Ovary (tissue), 9 donors: ENCODE measurements around the gene SNCA. TPM values are rescaled to one million over a fixed set of nuclear protein-coding genes. Genes with fewer than 3 reads are reported as not detected.

Source experiments
- DNase-seq, 5 donors: peaks; one replicate each; pipeline ENCODE4 v3.0.0-alpha.2; 2019 to 2020
- H3K27ac ChIP-seq, 2 donors: fragments of 200-600 bp; one replicate each; pipeline versions ENCODE4 v1.5.1 to v1.8.0; 2019 to 2022
- H3K27me3 ChIP-seq: fragments of 200-600 bp; one replicate; pipeline ENCODE4 v1.8.0; 2022
- H3K36me3 ChIP-seq: fragments of 200-600 bp; sonication (generic); one replicate; pipeline ENCODE4 v1.5.1; 2019
- H3K4me1 ChIP-seq: one replicate; pipeline ENCODE4 v1.8.1; 2013; ENCODE audit warnings: mild to moderate bottlenecking, moderate library complexity; ENCODE audit not compliant: insufficient read depth
- H3K4me3 ChIP-seq: fragments of 200-600 bp; sonication (generic); one replicate; pipeline ENCODE4 v1.5.1; 2017
- H3K9me3 ChIP-seq, 2 donors: fragments of 200-600 bp in 1 of 2; sonication (generic) in 1 of 2; one replicate each; pipeline versions ENCODE4 v1.5.1 to v1.8.1; 2013 to 2019; ENCODE audit warnings: mild to moderate bottlenecking in 1 of 2, moderate library complexity in 1 of 2
- EP300 ChIP-seq: sonication (generic); formaldehyde crosslinking; IDR thresholded peaks from one replicate; pipeline ENCODE4 v1.6.1; 2017; ENCODE audit warnings: antibody characterized with exemption
- POLR2A ChIP-seq: fragments of 450-650 bp; IDR thresholded peaks from one replicate; pipeline ENCODE4 v1.6.1; 2017; ENCODE audit warnings: antibody characterized with exemption, mild to moderate bottlenecking, moderate library complexity
- WGBS, 3 donors: extraction: QIAGEN DNeasy Blood & Tissue Kit in 1 of 3; methylation state at CpG; one replicate each; pipeline versions ENCODE4 v1.1.5 to v1.1.7; 2013 to 2017; 5-methylcytosine and 5-hydroxymethylcytosine counted together
- intact Hi-C, 4 donors: fragments of 100-400 bp; cut with DNase I; formaldehyde crosslinking; loops; one replicate each; pipeline versions ENCODE4 v1.11.0 to v1.15.1; 2022 to 2023
- polyA plus RNA-seq, 2 donors: library from polyadenylated mRNA; stranded (reverse); fragments of 200-250 nt in 1 of 2; fragments of 350-450 nt in 1 of 2; fragmentation: Illumina TruSeq in 1 of 2; extraction: RNeasy Lipid Tissue Mini Kit (QIAGEN cat#74804) in 1 of 2; gene quantifications; one replicate each; pipeline ENCODE4 v1.2.3, GENCODE V29; 2013 to 2014
- total RNA-seq, 7 donors: library from RNA; depleted of rRNA in 2 of 7; stranded (reverse); fragments of >200 nt in 2 of 7; fragmentation: NEBNext Ultra II Directional in 3 of 7; extraction: Animal tissue kit (Norgen Biotek cat#: 25700) in 3 of 7; gene quantifications; one replicate each; pipeline versions ENCODE4 v1.1.0 to v1.2.4, GENCODE V29; 2016 to 2023
- TF ChIP-seq, protein P1 (sequence below), 3 donors: fragments of 450-650 bp in 2 of 3; fragments of 200-600 bp in 1 of 3; IDR thresholded peaks; one replicate each; pipeline versions ENCODE4 v1.5.1 to v1.8.0; 2016 to 2022; ENCODE audit warnings: antibody characterized with exemption in 3 of 3, mild to moderate bottlenecking in 1 of 3
- donor health status: DM: no; HTN: no; CAD: no; lungs with moderate emphysema.
- donor health status: DM: no; HTN: no; CAD: no.
- donor health status: Bipolar disorder and iron deficiency.
- donor health status: DM: yes; HTN: yes; CAD: no.
- donor health status: DM: no; HTN: no; CAD: no.
- donor health status: DM: yes; HTN: yes; CAD: no.

The SNCA gene
- total and polyA plus RNA-seq, 9 donors, result 7.6 to 69.8 (median 24.4) TPM

DNA sequence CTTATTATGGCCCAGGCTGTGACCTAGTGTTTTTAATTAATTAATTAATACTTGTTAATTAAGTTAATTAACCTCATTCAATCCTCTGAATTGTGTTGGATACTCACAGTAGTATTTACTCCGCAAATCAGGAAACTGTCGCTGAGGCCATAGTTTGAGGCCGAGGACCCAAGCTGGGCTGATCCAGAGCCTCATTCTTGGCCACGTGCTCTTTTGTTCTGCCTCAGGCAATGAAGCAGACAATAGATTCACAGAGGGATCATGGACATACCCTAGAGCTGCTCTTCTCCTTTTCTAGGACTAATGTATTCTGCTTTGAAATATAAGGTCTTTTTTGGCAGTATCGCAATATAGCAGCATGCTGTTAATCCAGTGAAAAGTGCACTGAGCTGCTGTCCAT lies 24.0 kb upstream of the SNCA start:
- Histone ChIP-seq H3K9me3 (no peaks in the 10 kb centered on the region), H3K27ac (no peak overlapping the region), H3K27me3 (no peaks in the 10 kb centered on the region), H3K4me3 (no peak overlapping the region), H3K4me1 (no peaks in the 10 kb centered on the region), H3K36me3 (no peaks in the 10 kb centered on the region)
- WGBS, 3 donors, result 93 to 96% (median 95%) methylated on average over 5 of the region's 5 CpGs
- no peak for DNase-seq
- TF ChIP-seq POLR2A (no peak), EP300 (no peak)
- TF ChIP-seq, protein P1, sequence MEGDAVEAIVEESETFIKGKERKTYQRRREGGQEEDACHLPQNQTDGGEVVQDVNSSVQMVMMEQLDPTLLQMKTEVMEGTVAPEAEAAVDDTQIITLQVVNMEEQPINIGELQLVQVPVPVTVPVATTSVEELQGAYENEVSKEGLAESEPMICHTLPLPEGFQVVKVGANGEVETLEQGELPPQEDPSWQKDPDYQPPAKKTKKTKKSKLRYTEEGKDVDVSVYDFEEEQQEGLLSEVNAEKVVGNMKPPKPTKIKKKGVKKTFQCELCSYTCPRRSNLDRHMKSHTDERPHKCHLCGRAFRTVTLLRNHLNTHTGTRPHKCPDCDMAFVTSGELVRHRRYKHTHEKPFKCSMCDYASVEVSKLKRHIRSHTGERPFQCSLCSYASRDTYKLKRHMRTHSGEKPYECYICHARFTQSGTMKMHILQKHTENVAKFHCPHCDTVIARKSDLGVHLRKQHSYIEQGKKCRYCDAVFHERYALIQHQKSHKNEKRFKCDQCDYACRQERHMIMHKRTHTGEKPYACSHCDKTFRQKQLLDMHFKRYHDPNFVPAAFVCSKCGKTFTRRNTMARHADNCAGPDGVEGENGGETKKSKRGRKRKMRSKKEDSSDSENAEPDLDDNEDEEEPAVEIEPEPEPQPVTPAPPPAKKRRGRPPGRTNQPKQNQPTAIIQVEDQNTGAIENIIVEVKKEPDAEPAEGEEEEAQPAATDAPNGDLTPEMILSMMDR (IDR thresholded peaks at IDR 0.05), result no peak
- intact Hi-C loops, result loop anchor here in 1 of 4 donors (10.0 kb wide), 1 partner anchor 196 kb away; no protein-coding TSS in a partner anchor

DNA sequence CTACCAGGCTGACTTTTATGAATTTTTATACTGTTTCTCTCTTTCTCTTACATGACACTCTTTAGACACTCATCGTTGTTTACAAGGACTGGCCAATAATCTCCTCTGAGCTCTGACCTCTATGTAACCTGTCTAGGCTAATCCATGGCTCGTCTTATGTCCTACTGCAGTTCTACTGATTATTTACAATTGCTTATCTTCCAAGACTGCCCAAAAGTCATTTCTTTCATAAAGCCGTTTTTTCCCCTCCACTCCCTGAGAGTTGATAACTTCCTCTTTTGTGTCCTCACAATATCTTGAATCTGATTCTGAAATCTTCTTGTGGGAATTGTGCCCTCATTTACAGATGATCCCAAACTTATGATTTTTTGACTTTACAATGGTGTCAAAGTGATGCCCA lies 18.3 kb upstream of the SNCA start:
- intact Hi-C loops, result no loop called here
- no peak for DNase-seq
- H3K27me3 ChIP-seq, result no peaks in the 10 kb centered on the region
- no peak overlapping the region for H3K27ac ChIP-seq
- no peaks in the 10 kb centered on the region for H3K36me3 ChIP-seq
- 78 to 86% (median 82%) methylated on average over 3 of the region's 3 CpGs for WGBS, 3 donors
- H3K4me3 ChIP-seq, result no peak overlapping the region
- no peaks in the 10 kb centered on the region for H3K9me3 ChIP-seq
- H3K4me1 ChIP-seq, result no peaks in the 10 kb centered on the region
- TF ChIP-seq EP300 (no peak), POLR2A (no peak)
- TF ChIP-seq, protein P1 (IDR thresholded peaks at IDR 0.05), result no peak

DNA sequence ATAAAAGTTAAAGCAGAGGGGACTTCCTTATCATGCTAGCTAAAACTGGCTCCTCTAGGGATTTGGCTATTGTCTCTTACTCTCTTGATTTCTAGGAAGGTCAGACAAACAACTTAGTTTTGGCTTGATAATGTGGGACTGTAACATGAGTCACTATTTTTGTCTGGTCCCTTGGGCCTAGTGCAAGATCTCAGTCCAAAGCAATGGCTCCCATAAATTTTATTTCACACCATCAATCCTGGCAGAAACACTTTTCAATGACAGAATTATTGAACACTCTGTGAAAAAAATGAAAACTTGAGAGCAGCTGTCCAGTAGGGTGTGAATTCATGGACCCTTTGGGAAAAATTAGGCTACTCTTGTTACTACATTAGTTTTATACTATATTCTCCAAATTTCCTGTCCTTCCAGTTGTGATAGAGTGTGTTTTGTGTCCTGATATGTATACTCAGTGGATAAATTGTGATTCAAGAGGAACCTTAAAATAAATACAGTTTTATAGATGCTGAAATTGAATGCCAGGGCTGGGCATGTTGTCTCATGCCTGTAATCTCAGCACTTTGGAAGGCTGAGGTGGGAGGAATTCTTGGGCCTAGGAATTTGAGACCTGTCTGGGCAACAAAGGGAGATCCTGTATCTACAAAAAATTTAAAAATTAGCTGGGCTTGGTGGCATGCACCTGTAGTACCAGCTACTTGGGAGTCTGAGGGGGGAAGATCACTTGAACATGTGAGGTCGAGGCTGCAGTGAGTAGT lies 10.8 kb upstream of the SNCA start:
- no peak for TF ChIP-seq POLR2A
- no peak for TF ChIP-seq EP300
- TF ChIP-seq, protein P1 (IDR thresholded peaks at IDR 0.05), result no peak
- WGBS, 3 donors, result 97 to 98% (median 97%) methylated on average over 1 of the region's 1 CpG

DNA sequence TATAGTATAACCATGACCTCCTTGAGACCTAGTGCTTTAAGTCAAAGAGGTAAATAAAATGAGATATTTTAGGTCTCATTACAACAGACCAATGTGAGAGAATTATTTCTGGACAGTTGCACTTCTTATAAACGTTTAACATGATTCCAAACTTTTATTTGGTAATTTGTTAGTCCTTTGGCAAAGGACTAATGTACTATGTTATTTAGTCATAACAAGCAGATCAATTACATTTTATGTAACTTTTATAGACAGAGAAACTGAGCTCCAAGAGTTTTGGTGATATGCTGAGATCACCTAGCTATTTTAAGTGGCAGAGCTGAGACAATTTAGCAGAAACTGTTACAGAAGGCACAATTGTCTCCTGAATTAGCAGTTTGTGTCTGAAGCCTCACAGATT lies 2.6 kb upstream of the SNCA start:
- intact Hi-C loops, result loop anchor here in 1 of 4 donors (10.0 kb wide), 1 partner anchor 85 kb away; no protein-coding TSS in a partner anchor
- H3K4me3 ChIP-seq, result no peak overlapping the region
- TF ChIP-seq, protein P1 (IDR thresholded peaks at IDR 0.05), result no peak
- TF ChIP-seq POLR2A (no peak), EP300 (no peak)
- H3K4me1 ChIP-seq, result peaks cover 3% of the 10 kb centered on the region
- no peak overlapping the region for H3K27ac ChIP-seq
- H3K27me3 ChIP-seq, result no peaks in the 10 kb centered on the region
- DNase-seq, result no peak
- WGBS, 3 donors, result 64 to 78% (median 70%) methylated on average over 1 of the region's 1 CpG
- no peaks in the 10 kb centered on the region for H3K36me3 ChIP-seq
- H3K9me3 ChIP-seq, result no peaks in the 10 kb centered on the region

More for the DNA sequence above, 10.8 kb upstream of the SNCA start:
- H3K27ac ChIP-seq, result no peak overlapping the region
- DNase-seq, result no peak
- no peaks in the 10 kb centered on the region for H3K4me1 ChIP-seq
- no peaks in the 10 kb centered on the region for H3K27me3 ChIP-seq
- H3K4me3 ChIP-seq, result no peak overlapping the region
- intact Hi-C loops, result no loop called here
- no peaks in the 10 kb centered on the region for H3K36me3 ChIP-seq
- no peaks in the 10 kb centered on the region for H3K9me3 ChIP-seq
